Smooth muscle cell of the brain vasculature (primary cell): ENCODE measurements around the gene VEGFB.
A peak's percentile ranks its signal among the peaks of the same experiment; 100 is the strongest.
"Not testable (repeated sequence)": the region's sequence is repeated elsewhere in the genome, so short reads cannot be mapped to it uniquely, and the experiment has no call there.

Source experiments
- DNase-seq: peaks from one replicate; pipeline ENCODE4 v3.0.0-alpha.2; 2012; ENCODE audit warnings: low read depth, low spot score

The VEGFB gene

DNA sequence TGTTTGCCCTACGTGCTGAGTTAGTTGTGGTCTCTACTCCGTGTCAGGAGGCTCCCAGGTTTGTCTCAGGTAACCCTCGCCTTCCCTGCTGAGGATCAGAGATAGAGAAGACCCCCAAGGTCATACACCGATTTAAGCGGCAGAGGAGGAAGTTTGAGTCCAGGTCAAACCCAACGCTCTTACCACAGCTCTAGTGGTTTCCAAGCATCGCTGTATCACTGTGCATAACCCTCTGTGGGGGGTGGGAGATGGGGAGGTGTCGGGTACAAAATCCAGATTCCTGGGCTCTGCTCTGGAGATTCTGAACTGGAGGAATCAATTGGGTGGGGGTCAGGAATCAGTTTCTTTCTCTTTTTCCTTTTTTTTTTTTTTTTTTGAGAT lies 3.4 kb upstream of the VEGFB start:
- DNase-seq = no peak

- no peak for DNase-seq
These were observed 2.8 kb upstream of the VEGFB start for GRCh38 chr11:64231546-64231945.

GRCh38 chr11:64232182-64232966 lies 2.0 kb upstream of the VEGFB start:
- DNase-seq = no peak

GRCh38 chr11:64232967-64233315 lies 1.4 kb upstream of the VEGFB start:
- DNase-seq = no peak

DNA sequence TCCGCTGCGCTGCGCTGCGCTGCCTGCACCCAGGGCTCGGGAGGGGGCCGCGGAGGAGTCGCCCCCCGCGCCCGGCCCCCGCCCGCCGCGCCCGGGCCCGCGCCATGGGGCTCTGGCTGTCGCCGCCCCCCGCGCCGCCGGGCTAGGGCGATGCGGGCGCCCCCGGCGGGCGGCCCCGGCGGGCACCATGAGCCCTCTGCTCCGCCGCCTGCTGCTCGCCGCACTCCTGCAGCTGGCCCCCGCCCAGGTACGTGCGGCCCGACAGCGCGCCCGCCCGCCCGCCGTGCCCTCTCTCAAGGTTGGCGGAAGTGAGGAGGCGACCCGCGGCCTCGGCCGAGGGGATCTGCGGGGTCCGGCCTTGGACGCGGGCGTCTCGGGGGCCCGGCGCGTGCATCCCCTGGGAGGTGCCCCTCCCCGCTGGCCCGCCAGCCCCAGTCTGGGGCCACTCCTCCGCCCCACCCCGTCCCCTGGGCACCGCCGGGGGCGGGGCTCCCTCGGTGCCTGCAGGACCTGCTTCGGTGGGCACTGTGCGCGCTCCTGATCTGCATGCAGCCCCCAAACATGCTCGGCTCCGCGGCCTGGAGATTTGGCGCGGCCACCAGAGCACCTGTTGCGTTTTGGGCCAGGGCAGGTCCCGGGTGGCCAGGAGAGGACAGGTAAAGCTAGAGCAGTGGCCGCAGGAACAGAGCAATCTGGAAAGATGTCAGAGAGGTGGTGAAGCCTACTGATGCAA lies 429 bp downstream of the VEGFB start:
- no peak for DNase-seq

DNA sequence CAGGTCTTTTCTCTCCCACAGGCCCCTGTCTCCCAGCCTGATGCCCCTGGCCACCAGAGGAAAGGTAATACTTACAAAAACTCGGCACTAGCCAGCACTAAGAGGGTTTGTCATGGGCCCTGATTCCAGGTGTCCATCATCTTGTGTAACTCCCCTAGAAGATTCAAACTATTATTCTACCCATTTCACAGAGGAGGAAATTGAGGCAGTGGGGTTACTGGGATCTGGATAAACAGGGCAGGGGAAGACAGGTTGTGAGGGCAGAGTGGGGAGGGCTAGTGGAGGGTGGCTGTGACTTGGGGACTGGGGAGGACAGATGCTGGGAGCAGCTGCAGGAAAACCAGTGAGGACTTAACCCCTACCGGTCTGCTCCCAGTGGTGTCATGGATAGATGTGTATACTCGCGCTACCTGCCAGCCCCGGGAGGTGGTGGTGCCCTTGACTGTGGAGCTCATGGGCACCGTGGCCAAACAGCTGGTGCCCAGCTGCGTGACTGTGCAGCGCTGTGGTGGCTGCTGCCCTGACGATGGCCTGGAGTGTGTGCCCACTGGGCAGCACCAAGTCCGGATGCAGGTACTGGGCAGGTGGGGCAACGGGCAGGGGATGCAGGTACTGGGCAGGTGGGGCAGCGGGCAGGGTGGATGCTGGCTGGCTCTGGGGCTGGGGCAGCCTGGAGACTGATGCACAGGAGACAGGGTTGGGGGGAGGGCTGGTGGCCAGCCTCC lies 1.2 kb downstream of the VEGFB start:
- no peak for DNase-seq

DNA sequence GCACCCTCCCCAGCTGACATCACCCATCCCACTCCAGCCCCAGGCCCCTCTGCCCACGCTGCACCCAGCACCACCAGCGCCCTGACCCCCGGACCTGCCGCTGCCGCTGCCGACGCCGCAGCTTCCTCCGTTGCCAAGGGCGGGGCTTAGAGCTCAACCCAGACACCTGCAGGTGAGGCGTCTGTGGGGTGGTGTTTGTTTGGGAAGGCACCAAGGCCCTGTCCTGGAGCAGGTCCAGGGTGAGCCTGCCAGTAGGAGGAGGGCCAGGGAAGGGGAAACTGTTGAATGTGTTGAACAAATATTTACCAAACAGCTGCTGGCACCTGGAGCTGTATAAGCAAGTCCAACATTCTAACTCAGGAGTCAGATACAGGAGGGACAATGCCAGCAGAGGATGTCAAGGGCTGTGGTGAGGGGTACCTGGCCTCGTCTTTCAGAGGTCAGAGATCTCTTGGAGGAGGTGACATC lies 3.1 kb downstream of the VEGFB start:
- DNase-seq = no peak

DNA sequence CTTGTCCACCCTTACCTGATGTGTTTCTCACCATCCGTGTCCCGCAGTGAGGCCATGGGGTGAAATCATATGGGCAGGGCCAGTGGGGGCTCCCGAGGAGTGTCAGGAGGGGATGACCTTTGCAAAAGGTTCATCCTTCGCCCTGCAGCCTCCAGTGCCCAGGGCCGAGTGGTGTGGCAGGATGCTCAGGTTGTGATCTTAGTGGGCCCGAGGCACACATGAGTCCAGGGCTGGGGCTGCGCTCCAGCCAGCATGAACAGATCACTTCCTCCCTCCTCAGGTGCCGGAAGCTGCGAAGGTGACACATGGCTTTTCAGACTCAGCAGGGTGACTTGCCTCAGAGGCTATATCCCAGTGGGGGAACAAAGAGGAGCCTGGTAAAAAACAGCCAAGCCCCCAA lies 3.7 kb downstream of the VEGFB start:
- no peak for DNase-seq

DNA sequence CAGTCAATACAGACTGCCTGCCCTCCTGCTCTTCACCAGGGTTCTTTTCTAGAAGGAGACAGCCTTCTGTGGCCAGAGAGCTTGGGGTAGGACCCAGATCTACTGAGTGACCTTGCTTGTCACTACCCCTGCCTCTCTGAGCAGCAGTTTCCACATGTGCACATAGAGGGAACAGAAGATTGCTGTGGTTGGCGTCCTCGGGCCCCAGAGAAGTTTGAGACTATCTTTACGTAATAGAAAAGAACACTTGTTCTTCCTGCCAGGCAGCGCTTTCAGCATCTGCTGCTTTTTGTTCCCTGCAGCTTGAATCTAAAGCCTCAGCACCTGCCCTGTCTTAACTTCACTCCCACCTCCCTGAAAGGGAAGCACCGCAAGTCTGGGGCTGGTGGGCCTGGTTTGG lies 4.6 kb downstream of the VEGFB start:
- DNase-seq = no peak

- DNase-seq = no peak
These were observed 5.5 kb downstream of the VEGFB start for GRCh38 chr11:64239662-64240434.

DNA sequence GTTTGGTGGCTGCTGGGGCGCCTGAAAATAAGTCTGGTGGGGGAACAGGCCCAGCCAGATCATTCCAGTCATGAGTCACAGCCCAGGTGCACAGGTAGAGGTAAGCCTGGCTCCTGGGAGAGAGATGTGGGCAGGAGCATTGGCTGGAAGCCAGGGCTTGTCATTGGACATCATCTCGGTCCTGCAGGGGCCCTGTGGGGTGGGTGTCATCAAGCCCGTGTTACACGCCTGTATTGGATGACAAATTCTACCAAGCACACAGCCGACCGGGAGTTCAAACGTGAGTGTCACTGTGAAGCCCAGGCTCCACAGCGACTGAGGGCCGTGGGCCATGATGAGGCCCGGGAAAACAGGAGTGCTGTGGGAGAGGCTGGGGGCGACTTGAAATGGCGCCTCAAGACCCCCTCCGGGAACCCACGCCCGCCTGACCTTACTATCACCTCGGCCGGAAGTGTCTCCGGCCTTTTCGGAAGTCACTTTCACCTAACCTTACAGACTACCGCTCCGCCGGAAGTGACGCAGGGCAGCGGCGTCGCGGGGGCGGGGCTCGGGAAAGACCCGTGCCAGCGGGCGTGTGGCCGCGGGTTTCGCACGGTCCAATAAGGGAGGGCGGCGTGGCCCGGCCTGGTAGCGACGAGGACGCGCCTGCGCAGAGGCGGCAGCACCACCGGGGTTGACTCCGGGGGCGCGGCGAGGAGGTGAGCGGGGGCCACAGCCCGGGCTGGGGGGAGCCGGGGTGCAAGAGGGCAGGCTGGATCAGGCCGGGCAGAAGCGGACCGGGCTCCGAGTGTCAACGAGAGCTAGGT lies 6.3 kb downstream of the VEGFB start, which contains the start of gene FKBP2:
TSS of gene FKBP2 (plus strand) at position 661 of the 806 bp plus-strand sequence. CDS start 1,293 bp downstream, outside the sequence.
- DNase-seq = peak; percentile 94

DNA sequence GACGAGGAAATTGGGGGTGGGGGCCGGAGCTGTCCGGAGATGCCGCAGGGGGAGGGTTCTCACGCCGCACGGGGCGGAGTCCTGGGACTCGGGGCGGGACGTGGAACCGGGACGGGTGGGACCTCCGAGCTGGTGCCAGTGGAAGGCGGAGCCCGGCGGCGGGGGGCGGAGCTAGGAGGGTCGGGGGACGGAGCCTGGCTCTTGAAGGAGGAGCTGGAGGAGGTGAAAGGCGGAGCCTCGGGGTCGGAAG lies 6.8 kb downstream of the VEGFB start:
- DNase-seq = peak; percentile 98

DNA sequence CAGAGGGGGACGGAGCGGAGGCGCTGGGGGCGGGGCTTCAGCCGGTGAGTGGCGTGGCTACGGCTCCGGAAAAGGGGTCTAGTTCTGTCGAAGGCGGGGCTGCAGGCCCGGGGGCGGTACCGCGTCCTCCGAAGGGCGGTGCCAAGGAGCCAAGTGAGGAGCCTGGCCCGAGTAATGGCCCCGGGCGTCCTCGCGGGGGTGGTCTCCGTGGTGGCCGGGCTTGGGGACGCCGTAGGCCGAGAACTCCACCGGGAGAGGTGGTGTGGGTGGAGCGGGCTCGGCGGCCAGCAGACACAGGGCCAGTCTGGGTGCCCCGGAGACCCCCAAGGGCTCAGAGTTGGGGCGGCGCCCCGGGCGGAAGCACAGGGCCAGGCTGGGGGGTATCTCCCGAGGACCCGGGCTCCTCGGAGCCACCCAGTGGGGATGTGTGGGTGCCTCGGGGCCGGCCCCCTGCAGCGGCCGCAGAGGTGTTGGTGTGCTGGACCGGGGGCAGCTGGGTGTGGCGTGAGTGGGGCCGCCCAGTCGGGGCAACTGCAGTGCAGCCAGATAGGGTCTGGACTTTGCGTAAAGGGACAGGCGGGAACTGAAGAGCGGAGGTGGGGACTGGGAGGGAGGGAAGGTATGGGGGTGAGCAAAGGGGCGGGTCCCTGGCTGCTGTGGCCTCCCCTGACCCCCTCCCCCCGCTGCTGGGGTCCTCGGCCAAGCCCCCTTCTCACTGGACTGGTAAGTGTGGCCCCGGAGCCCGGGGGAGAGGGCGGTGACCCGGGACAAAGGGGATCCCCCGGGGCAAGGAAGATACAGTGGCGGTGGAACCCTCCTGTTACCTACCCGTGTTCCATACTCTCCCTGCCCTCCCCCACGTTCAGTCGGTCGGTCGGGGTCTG lies 7.3 kb downstream of the VEGFB start:
- DNase-seq = no peak

DNA sequence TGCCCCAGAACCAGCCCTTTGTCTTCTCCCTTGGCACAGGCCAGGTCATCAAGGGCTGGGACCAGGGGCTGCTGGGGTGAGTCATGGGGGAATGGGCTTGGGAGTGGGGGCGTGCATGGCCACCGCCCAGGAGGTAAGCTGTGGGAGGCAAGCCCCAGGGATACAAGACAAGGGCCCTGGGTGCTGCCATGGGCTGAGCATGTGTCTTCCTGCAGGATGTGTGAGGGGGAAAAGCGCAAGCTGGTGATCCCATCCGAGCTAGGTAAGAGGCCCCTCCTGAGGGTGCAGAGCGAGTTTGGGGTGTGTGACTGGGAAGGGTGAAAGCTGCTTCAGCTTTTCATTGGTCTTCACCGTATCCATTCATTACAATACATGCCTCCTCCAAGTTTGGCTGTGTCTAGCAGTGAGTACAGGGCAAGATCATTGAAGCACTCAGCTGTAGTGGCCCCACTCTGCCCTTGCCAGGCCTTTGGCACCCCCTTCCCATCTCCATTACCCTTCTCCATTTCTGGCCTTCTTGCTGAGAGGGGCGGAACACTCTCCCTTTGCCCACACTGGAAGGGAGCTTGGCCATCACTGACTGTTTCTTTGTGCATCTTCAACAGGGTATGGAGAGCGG lies 9.0 kb downstream of the VEGFB start:
- no peak for DNase-seq

DNA sequence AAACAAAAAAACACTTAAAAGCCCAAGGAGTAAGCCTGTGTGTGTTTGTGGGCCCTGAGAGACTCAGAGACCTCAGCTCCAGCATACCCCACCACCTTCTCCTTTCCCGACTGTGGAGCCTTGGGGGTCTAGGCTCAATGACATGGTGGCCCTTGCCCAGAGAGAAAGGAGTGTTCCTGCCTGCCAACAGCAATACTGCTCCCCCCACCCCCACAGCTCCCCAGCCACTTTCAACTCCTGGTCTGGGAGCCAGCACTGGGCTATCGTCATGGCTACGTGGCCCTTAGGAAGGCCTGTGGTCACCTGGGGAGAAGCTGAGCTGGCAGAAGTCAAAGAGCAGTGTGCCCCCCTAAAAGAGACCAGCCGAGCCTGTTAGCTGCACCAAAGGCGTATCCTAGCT lies 9.7 kb downstream of the VEGFB start:
- DNase-seq = no peak

DNA sequence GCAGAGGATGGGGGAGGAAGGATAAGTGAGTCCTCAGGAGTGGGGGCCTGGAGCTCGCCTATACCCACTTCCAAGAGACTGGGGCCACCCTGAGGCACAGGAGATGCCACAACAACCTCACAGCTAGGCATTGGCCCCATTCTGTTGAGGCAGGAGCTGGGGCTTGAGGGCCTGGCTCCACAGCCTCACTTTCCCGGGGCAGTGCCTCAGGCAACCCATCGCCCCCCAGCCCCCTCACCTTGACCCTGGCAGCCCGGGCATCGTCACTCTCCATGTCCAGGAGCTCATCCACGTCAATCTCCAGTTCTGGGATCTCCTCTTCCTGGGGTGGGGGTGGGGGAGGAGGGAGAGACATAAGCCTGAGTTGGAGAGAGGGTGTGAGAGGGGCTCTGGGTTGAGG lies 10.6 kb downstream of the VEGFB start:
- DNase-seq = no peak

- DNase-seq = no peak
These were observed 11.0 kb downstream of the VEGFB start for GRCh38 chr11:64245401-64245796.

DNA sequence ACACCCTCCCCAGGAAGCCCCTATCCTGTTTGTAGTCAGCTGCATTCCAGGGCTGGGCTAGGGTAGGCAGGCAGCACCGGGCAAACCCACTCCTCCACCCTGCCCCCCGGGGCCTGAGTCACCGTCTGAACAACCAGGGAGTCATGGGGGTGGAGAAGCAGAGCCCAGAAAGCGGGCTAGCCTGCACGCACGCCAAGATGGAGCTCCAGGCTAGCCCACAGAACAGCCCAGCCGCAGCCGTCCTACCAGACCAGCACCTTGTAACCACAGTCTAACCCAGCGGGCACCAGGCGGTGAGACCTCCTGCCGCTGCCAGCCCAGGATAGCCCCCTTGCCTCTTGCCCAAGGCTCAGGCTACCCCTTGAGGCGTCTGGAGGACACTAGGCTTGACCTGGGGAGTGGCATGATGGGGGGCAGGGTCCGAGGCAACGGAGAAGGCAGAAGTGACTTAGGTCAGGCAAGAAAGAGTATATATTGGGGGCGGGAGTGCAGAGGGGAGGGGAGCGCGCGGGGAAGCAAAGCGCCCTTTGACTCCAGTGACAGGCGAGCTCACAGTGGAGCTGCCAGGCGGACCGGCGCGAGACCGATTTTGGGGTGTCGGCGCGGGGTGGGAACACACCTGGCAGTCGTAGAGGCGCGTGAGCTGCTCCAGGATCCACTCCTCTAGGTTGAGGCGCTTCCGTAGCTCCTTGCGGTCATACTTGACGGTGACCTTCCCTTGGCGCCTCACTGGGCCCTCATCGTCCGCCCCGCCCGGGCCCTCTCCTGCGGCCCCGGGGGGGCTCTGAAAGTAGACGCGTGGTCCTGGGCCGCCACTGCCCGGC lies 11.6 kb downstream of the VEGFB start:
- no peak for DNase-seq

DNA sequence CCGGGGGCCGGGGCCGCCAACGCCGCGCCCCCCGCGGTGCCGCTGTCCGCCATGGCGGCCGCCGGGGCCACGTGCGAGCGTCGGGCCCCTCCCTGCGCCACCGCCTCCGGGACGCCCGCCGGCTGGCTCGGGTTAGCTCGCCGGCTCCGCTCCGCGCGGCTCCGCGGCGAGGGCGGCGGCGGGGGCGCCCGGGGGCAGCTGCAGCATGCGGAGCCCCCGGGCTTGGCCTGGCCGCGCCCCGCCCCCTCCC lies 12.2 kb downstream of the VEGFB start:
- DNase-seq = not testable (repeated sequence)
